Measurements from ENCODE around the gene PPP2R2B.

GRCh38 chr5:146821732-146822131 is 56.8 kb downstream of the PPP2R2B start:
- TF ChIP-seq EZH2 (IDR thresholded peaks at IDR 0.05; ENCODE audit: low read length, missing control alignments) (no peak), CTCF (conservative IDR thresholded peaks at IDR 0.05 in 1 of 2, IDR thresholded peaks at IDR 0.05 in 1 of 2; ENCODE audit: low read depth in 1 of 2, low read length in 2 of 2) (no peak)

Measured in fibroblast of lung (primary cell).